Stimulated activated CD8-positive, alpha-beta memory T cell treated with anti-CD3 and anti-CD28 coated beads, Interleukin-7, amount 100 ng/mL, for 24 hours (primary cell): ENCODE data around the gene PRG2.
"Not testable (repeated sequence)": the region's sequence is repeated elsewhere in the genome, so short reads cannot be mapped to it uniquely, and the experiment has no call there.

Experiments
- DNase-seq: peaks from one replicate; pipeline ENCODE4 v3.0.0-alpha.2; 2020; ENCODE audit warnings: low read depth

The PRG2 gene

DNA sequence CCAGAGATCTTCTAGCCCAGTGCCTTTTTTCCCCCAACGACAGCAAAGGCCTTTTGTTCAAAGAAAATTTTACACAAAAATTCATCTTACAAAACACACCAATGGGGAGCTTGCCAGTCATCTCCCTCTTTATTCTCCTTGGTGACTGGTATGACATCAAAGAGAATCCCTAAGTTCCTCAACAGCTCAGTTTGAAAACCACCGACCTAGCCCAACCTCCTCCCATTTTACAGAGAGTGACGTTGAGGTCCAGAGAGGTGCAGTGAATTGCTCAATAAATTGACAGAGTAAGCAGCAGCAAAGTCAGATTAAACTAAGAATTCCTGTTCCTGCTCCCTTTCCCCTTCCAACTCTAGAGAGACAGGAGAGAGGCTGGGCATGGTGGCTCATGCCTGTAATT is 28.7 kb upstream of the PRG2 start:
- DNase-seq = no peak

DNA sequence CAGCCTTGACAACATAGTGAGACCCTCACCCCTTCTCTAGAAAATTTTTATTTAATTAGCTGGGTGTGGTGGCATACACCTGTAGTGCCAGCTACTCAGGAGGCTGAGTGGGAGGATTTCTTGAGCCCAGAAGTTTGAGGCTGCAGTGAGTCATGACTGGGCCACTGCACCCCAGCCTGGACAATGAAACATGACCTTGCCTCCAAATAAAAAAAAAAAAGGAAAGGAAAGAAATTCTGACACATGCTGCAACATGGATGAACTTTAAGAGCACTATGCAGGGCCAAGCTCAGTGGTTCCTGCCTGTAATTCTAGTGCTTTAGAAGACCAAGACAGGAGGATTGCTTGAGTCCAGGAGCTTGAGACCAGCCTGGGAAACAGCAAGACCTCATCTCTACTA is 27.7 kb upstream of the PRG2 start:
- no peak for DNase-seq

DNA sequence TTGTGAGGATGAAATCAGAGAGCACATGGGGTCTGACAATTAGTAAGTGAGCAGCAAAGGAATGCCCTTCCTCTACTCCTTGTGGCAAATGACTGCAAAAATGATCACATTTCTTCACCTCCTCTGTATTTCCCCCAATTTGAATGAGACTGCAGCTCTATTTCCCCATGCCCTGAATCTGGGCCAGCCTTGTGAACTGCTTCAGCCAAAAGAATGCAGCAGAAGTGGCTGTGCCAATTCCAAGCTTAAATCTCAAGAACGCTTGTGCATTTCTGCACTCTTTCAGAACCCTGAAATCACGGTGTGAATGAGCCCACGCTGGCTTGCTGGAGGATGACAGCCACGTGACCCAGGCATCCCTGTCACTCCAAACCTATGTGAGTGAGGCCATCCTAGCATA is 26.6 kb upstream of the PRG2 start:
- DNase-seq = no peak

DNA sequence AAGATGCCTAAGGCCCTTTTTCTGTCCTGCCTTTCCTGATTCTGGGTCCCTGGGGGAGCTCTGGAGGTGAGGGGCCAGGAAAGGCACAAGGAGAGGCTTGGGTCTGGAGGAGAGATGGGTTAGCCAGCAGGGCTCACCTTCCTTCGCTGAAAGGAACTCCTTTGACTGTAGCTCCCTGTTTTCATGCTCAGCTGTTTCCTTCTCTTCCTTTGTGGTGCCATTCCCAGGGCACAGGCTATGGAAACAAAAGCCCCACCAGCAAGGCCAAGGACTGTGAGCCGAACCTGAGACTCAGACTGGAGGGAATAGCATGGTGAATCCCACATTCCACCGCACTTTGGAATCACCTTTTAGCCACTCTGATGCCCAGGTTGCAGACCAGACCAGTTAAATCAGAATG is 26.0 kb upstream of the PRG2 start:
- DNase-seq = no peak

DNA sequence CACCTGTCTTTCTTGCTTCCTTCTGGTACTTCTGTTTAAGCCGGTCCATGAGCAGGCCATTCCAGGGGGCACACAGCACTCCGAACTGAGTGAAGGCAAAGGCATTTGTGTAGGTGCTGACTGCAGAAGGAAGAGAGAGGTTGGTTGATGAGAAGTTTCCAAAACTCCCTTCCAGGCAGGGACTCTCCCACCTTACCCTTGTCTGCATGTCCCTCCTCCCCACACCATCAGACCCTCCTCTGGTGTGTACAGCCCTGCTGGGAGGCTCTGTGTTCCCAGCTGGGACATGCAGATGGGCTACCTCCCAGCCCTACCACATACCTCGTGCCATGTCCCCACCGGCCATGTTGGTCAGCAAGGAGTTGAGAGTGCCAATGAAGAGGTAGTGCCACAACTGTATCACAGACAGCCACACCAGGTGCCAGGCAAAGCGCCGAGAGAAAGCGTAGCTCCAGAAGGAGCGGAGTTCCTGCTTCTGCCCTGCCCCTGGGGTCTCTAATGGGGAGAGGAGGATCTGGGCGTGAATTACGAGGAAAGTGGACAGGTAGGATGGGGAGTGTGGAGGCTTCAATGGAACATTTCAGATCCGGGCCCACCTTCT is 24.3 kb upstream of the PRG2 start:
- no peak for DNase-seq

DNA sequence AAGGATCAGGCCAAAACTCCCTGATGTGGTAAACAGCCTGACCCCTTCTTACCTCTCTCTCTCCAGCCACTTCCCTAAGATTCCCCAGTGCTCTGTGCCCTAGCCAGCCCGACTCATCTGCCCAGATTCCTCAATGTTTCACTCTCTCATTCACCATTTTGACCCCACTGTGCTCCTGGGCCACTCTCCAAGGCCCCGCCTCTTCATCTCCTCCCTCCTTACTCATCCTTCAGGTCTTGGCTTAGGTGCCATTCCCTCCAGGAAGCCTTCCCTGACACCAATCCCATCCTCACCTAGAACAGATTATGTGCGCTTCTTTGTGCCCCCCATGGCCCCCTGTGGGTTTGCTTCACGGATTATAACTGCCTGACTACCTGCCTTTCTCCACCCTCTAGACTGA is 23.2 kb upstream of the PRG2 start:
- no peak for DNase-seq

DNA sequence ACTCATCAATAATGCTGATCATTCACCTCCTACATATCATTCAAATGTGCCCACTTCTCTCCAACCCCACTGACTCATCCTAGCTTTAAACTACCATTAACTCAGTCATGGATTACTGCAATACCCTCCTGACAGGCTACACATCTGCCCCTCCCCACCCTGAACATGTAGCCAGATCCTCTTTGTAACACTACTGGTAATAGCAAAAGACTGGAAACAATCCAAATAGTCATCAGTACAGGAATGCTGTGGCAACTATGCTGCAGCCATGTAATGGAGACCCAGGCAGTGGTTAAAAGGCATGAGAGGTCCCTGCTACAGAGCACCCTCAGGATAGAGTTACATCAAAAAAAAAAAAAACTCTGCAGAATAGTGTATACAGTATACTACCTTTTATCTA is 19.8 kb upstream of the PRG2 start:
- DNase-seq = no peak

DNA sequence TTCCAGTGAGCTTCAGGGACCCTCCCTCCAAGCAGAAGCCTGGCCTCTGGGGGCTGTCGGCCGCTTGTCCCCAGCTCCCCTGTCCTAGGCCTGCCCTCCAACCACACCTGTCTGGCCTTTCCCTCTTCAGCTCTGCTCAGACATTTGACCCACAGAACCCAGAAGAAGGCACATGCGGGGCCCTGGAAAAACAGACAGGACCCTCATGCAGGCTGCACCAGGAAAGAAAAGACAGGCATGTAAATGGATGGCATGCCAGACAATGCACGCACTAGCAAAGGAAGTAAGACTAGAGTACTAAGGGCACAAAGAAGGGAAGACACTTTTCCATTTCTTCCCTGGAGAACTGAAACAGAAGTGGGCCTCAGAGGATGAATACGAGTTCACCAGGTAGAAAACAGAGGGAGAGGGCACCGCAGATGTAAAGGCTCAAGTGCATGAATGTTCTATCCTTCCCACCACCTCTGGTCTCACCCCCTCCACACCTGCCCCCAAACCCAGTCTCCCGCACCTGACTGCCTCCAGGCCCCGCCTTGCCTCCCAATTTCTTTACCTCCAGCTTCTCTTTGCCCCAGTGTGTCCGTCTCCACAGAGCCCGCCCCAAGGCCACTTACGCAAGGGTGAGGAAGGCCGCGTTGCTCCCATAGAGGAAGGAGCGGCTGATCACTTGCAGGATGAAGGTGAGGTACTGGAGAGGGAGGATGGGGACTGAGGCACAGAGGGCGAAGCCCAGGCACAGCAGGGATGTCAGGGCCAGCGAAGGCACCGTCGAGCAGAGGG is 19.1 kb upstream of the PRG2 start:
- no peak for DNase-seq

DNA sequence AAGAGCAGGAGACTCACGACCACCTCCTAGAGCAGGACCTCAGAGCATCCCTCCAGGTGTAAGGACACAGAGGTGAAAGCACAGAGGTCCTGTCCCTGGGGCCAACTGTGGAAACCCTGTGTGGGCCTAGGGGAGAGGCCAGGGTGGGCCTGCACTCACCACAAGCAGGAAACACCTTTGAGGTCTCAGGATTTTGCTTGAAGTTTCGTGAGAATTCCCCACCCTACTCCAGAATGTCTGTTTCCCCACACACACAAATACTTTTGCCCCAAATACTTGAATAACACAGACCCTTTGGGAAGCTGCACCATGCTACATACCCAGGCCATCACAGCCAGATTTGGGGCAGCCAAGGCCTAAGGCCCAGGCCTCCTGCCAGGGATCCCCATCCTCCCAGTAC is 18.3 kb upstream of the PRG2 start:
- no peak for DNase-seq

DNA sequence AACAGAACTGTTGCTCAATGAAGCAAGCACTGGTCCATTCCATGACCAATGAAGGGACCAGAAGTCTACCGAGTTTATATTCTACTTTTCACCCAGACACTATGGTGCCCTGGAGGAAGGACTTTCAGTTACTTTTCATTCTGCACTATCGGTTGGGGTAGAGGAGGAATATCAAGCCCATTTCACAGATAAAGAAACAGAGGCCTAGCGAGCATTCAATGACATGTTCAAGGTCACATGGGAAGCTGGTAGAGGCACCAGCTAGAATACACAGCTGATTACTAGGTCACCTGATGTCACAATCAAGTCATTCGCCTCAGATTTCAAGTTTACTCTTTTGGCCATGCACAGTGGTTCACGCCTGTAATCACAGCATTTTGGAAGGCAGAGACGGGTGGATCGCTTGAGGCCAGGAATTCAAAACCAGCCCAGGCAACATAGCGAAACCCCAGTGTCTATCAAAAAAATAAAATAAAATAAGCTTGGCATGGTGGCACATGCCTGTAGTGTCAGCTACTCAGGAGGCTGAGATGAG is 17.6 kb upstream of the PRG2 start:
- DNase-seq = no peak

DNA sequence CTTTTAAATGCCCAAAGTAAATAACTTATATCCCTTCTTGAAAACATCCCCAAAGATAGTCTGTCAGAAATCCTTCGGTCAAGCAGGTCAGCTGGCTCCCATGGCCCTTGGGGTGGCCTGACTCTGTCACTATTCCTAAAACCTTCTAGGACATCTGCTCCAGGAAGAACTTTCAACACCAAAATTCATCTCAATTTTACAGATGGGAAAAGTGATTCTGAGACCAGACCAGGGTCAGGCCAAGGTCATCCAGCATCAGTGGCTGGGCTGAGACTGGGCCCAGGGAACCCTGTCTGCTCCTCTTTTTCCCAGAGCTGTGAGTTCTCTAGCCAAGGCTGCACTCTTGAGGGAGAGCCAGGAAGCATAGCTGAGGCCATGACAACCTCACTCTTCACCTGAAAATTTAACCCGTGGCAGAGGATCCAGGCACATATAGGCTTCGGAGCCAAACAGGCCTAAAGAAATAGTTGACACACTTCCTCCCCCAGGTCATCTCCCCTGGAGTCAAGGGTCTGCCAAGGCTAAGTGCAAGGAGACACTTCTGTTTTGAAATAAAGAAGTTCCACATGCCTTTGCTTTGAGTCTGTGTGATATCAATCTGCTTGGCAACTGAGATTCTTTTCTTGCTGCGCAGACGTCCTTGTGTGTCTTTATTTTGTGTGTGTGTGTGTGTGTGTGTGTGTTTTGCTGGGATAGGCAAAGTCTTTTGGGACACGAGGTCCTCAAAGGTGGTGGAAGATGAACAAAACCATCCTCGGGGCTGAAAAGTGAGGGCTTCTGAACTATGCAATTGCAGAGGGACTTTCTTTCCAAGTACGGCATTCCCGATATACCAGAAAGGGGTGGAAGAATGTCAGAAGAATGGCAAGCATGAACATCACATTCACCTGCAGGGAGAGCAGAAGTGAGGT is 16.8 kb upstream of the PRG2 start:
- no peak for DNase-seq

DNA sequence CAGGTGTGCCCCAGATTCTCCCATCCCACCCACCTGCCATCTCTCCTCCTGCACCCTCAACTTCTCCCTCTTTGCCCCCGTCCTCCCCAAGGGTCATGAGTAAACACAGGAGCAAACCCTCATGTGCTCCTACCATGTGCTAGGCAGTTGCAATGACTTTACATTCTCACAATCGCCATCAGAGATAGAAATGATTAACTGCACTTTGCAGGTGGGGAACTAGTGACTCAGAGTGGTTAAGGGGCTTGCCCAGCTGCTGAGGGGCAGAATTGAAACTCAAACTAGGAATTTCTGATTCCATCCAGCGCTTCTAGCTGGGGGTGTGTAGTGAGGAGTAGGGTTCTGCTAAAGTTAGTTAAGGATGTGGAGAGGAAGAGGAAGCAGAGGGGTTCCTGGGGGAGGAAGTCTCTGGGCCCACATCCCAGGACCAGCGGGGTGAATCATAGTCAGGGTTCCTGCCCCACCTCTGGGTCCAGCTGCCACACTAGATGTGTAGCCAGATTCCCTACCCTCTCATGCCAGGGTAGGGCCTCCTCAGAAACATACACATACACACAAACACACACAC is 16.0 kb upstream of the PRG2 start:
- peak; percentile 4 for DNase-seq

DNA sequence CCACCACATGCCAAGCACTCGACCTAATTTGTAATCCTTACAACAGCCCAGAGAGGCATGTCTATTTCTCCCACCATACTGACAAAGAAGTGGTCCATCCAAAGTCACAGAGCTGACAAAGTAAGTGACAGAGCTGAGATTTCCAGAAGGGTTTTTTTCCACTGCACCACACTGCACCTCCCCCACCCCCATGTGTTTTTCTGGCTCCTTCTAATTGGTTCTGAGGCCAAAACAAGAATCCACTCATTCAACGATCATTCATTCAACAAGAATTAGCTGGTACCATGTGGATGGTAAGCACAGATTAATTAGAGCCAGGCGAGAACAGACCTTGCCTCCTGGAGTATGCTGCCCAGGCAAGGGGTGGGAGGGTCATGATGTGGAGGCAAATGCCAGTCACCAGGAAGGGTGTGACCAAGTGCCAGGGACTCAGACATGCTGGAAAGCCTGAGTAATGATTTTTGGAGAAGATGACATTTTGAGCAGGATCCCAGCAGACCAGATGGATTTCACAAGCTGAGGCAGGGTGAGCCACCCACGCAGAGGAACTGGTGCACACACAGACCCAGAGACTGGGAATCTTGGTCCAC is 14.9 kb upstream of the PRG2 start:
- DNase-seq = no peak

DNA sequence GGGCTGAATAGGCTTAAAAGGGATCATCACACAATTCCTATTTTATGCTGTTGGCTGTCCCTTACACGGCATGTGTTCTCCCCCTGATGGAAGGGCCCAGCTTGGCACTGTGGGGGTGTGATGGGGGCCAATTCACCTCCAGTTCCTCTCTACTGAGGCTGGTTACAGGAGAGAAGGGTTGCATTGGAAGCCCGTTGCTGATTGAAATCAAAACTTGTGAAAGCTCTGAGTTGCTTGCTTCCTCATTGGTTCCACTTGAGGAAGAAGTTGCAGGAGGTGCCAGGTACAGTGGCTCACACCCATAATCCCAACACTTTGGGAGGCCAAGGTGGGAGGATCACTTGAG is 13.3 kb upstream of the PRG2 start:
- DNase-seq = no peak

DNA sequence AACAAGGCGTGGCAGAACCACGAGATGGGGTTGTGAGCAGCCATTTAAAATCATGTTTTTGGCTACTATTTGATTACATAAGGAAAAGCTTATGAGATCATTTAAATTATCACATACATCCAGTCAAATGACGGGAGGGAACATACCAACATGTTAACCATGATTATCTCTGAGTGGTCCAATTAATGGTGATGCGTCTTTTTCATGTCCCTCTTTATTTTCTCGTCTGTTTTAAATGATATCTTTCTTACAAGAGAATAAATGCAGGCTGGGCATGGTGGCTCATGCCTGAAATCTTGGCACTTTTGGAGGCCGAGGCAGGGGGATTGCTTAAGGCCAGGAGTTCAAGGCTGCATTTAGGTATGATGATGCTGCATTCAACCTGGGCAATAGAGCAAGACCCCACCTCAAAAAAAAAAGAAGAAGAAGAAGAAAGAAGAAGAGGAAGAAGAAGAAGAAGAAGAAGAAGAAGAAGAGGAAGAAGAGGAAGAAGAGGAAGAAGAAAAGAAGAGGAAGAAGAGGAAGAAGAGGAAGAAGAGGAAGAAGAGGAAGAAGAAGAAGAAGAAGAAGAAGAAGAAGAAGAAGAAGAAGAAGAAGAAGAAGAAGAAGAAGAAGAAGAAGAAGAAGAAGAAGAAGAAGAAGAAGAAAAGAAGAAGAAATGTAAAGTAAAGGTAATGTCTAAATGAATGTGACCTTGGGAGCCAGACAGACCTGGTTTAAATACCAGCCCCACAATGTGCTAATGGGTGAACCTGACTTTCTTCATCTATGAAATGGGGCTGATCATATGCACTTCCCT is 12.8 kb upstream of the PRG2 start:
- not testable (repeated sequence) for DNase-seq

DNA sequence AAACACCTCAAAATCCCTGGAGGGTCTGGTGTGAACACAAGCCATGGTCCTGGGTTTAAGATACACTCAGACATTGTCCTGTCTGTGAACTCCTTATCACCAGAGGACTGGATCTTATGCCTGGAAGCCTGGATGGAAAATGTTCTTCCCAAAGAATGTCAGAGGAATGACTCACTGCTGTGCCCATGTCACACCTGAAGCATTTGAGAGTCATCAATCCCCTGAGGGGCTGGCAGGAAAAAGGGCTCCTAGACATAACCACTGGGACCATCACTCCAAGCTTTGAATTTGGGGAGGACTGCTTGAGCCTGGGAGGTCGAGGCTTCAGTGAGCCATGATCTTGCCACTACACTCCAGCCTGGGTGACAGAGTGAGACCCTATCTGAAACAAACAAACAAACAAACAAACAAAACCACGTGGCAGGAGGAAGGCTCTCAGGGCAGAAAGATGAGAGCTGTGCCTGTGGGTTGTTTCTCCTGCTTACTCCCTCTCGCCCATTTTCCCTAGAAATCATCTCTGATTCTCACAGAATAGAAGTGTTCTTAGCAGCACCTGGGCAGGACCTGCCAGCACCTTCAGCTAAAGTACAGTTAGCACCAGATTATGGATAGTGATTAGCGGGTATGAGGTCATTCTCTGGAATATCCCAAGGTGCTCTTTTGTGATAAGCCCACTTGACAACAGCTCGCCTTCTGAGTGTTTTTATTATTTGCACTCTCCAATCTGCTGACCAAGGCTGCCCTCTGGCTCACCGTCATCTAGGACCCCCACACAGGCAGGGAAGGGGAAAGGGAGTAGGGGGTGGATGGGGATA is 11.9 kb upstream of the PRG2 start:
- no peak for DNase-seq

DNA sequence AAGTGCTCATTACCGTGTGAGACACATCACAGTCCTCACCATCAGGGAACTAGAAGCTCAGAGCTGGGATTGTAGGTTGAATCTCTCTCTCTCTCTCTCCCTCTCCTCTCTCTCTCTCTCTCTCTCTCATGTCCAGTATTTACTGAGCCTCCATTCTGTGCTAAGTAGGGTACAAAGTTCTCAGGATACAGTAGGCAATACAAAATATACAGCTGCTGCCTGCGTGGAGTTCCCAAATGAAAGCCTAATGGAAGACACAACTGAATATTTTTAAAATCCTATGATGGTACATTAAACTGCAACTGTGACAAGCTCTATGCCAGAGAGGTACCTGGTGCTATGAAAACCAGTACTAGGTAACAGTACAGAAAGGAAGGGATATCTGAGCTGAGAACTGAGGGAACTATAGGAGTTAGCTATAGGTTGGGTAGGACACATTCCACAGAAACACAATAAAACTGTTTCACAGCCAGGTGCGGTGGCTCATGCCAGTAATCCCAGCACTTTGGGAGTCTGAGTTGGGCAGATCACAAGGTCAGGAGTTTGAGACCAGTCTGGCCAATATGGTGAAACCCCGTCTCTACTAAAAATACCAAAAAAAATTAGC is 9.6 kb upstream of the PRG2 start:
- no peak for DNase-seq

DNA sequence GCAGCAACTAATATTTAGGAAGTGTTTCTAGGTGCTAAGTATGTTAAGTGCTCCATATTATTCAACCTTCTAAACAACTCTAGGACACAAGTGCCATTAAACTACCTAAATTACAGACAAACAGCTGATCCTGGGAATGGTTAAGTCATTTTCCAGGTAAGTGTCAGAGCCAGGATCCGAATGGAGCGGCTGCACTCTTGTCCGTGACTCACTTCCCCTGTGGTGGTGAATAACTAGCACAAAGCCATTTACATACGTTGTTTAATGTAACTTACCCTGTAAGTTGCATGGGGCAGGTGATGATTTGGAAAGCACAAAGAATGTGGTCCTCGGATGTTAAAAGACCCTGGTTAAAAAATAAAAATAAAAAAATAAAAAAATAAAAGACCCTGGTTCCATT is 8.8 kb upstream of the PRG2 start:
- DNase-seq = no peak

DNA sequence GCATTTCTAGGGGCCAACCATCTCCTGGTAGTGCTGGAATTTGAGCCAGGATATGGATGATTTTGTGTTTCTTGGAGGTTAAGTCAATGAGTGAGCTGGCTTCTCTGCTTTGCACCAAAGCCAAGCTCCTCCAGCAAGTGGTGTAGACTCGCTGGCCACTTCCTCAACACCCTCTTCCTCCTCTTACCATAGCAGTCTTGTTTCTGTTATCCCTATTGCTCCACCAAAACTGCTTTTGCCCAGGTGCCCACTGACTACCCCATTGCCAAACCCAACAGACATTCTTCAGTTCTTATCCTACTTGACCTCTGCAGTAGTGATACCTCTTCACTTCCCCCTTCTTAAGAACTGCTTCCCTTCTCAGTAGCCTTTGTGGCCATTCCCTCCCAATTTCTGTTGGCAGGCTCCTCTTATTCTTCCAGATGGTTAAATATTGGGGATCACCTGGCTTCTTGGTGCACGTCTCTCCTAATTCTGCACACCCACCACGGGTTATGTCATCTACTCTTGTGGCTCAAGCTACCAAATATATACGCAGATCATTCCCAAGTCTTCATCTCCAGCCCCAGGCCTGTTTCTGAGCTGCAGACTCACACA is 7.0 kb upstream of the PRG2 start:
- no peak for DNase-seq

DNA sequence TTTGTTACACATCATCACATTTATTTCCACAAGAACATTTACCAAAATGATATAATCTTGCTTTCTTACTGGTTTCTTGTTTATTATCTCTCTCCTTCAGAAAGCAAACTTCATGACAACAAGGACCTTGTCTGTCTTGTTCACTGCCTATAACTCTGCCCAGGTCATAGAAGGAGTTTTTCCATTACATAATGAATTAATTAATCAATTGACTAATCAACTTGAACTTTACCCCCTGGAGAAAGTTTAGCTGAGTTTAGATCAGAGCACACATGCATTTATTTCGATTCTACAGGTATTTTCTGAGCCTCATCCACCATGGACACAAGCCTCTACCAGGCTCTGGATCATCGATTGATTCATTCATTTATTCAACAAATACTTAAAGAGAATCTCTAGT is 6.3 kb upstream of the PRG2 start:
- DNase-seq = no peak
